Measurements from ENCODE around the gene HIC1. TPM values are rescaled to one million over a fixed set of nuclear protein-coding genes. Genes with fewer than 3 reads are reported as not detected.
A peak's percentile ranks its signal among the peaks of the same experiment; 100 is the strongest.

HIC1 gene
- total and polyA plus RNA-seq, 2 donors: 19.2 to 31.4 TPM

GRCh38 chr17:2090804-2091534, 36.1 kb downstream of the HIC1 start:
- no peak overlapping the region for H3K4me3 ChIP-seq (ENCODE audit: low read depth, low read length)
- H3K36me3 ChIP-seq (ENCODE audit: insufficient read depth): no peaks in the 10 kb centered on the region
- no peak for DNase-seq (ENCODE audit: extremely low spot score)
- no peaks in the 10 kb centered on the region for H3K4me1 ChIP-seq (ENCODE audit: insufficient read depth)
- peak overlapping the region; percentile 35 for H3K27ac ChIP-seq (ENCODE audit: low read depth)
- 18% methylated on average over 2 of the region's 2 CpGs for WGBS

- H3K36me3 ChIP-seq (ENCODE audit: insufficient read depth): no peaks in the 10 kb centered on the region
- no peak for DNase-seq (ENCODE audit: extremely low spot score)
- WGBS: 76% methylated on average over 4 of the region's 4 CpGs
- no peaks in the 10 kb centered on the region for H3K4me1 ChIP-seq (ENCODE audit: insufficient read depth)
- H3K27ac ChIP-seq (ENCODE audit: low read depth): no peak overlapping the region
- H3K4me3 ChIP-seq (ENCODE audit: low read depth, low read length): no peak overlapping the region
These were observed 37.4 kb downstream of the HIC1 start for GRCh38 chr17:2092253-2092652.

- no peak overlapping the region for H3K4me3 ChIP-seq (ENCODE audit: low read depth, low read length)
- H3K4me1 ChIP-seq (ENCODE audit: insufficient read depth): no peaks in the 10 kb centered on the region
- WGBS: 75% methylated on average over 5 of the region's 5 CpGs
- no peak for DNase-seq (ENCODE audit: extremely low spot score)
- no peak overlapping the region for H3K27ac ChIP-seq (ENCODE audit: low read depth)
- no peaks in the 10 kb centered on the region for H3K36me3 ChIP-seq (ENCODE audit: insufficient read depth)
These were observed 38.4 kb downstream of the HIC1 start for GRCh38 chr17:2093349-2093748.

GRCh38 chr17:2094891-2095535, 40.1 kb downstream of the HIC1 start:
- no peak overlapping the region for H3K27ac ChIP-seq (ENCODE audit: low read depth)
- no peak for DNase-seq (ENCODE audit: extremely low spot score)
- WGBS: 63% methylated on average over 12 of the region's 12 CpGs
- no peaks in the 10 kb centered on the region for H3K36me3 ChIP-seq (ENCODE audit: insufficient read depth)
- no peaks in the 10 kb centered on the region for H3K4me1 ChIP-seq (ENCODE audit: insufficient read depth)
- no peak overlapping the region for H3K4me3 ChIP-seq (ENCODE audit: low read depth, low read length)

- DNase-seq (ENCODE audit: extremely low spot score): no peak
- no peak overlapping the region for H3K27ac ChIP-seq (ENCODE audit: low read depth)
- no peaks in the 10 kb centered on the region for H3K36me3 ChIP-seq (ENCODE audit: insufficient read depth)
- H3K4me3 ChIP-seq (ENCODE audit: low read depth, low read length): no peak overlapping the region
- no peaks in the 10 kb centered on the region for H3K4me1 ChIP-seq (ENCODE audit: insufficient read depth)
- WGBS: 75% methylated on average over 10 of the region's 10 CpGs
These were observed 40.6 kb downstream of the HIC1 start for GRCh38 chr17:2095536-2095910.

- no peak overlapping the region for H3K4me3 ChIP-seq (ENCODE audit: low read depth, low read length)
- no peaks in the 10 kb centered on the region for H3K36me3 ChIP-seq (ENCODE audit: insufficient read depth)
- H3K27ac ChIP-seq (ENCODE audit: low read depth): peak overlapping the region; percentile 3
- 48% methylated on average over 15 of the region's 15 CpGs for WGBS
- DNase-seq (ENCODE audit: extremely low spot score): no peak
- no peaks in the 10 kb centered on the region for H3K4me1 ChIP-seq (ENCODE audit: insufficient read depth)
These were observed 46.8 kb downstream of the HIC1 start for GRCh38 chr17:2101448-2102257.

GRCh38 chr17:2102931-2103809, 48.3 kb downstream of the HIC1 start:
- no peak for DNase-seq (ENCODE audit: extremely low spot score)
- WGBS: 54% methylated on average over 9 of the region's 9 CpGs
- no peak overlapping the region for H3K27ac ChIP-seq (ENCODE audit: low read depth)

GRCh38 chr17:2105663-2106062, 50.8 kb downstream of the HIC1 start:
- WGBS: 93% methylated on average over 1 of the region's 1 CpG
- H3K4me1 ChIP-seq (ENCODE audit: insufficient read depth): no peaks in the 10 kb centered on the region

More at GRCh38 chr17:2102931-2103809, 48.3 kb downstream of the HIC1 start:
- Histone ChIP-seq H3K4me3 (ENCODE audit: low read depth, low read length) (no peak overlapping the region), H3K36me3 (ENCODE audit: insufficient read depth) (no peaks in the 10 kb centered on the region), H3K4me1 (ENCODE audit: insufficient read depth) (no peaks in the 10 kb centered on the region)

GRCh38 chr17:2106308-2106955, 51.5 kb downstream of the HIC1 start:
- H3K36me3 ChIP-seq (ENCODE audit: insufficient read depth): no peaks in the 10 kb centered on the region
- H3K4me1 ChIP-seq (ENCODE audit: insufficient read depth): no peaks in the 10 kb centered on the region
- no peak overlapping the region for H3K4me3 ChIP-seq (ENCODE audit: low read depth, low read length)
- 65% methylated on average over 11 of the region's 11 CpGs for WGBS
- no peak for DNase-seq (ENCODE audit: extremely low spot score)
- no peak overlapping the region for H3K27ac ChIP-seq (ENCODE audit: low read depth)

More at GRCh38 chr17:2105663-2106062, 50.8 kb downstream of the HIC1 start:
- Histone ChIP-seq H3K36me3 (ENCODE audit: insufficient read depth) (no peaks in the 10 kb centered on the region), H3K4me3 (ENCODE audit: low read depth, low read length) (no peak overlapping the region), H3K27ac (ENCODE audit: low read depth) (no peak overlapping the region)
- DNase-seq (ENCODE audit: extremely low spot score): no peak

- H3K4me3 ChIP-seq (ENCODE audit: low read depth, low read length): no peak overlapping the region
These were observed 52.1 kb downstream of the HIC1 start for GRCh38 chr17:2107050-2107449.

GRCh38 chr17:2107506-2107905, 52.6 kb downstream of the HIC1 start:
- Histone ChIP-seq H3K36me3 (ENCODE audit: insufficient read depth) (no peaks in the 10 kb centered on the region), H3K4me1 (ENCODE audit: insufficient read depth) (no peaks in the 10 kb centered on the region), H3K27ac (ENCODE audit: low read depth) (no peak overlapping the region), H3K4me3 (ENCODE audit: low read depth, low read length) (no peak overlapping the region)
- 47% methylated on average over 3 of the region's 3 CpGs for WGBS
- DNase-seq (ENCODE audit: extremely low spot score): no peak

More at GRCh38 chr17:2107050-2107449, 52.1 kb downstream of the HIC1 start:
- 82% methylated on average over 2 of the region's 2 CpGs for WGBS
- H3K36me3 ChIP-seq (ENCODE audit: insufficient read depth): no peaks in the 10 kb centered on the region
- DNase-seq (ENCODE audit: extremely low spot score): no peak
- H3K4me1 ChIP-seq (ENCODE audit: insufficient read depth): no peaks in the 10 kb centered on the region
- H3K27ac ChIP-seq (ENCODE audit: low read depth): no peak overlapping the region

- H3K27ac ChIP-seq (ENCODE audit: low read depth): no peak overlapping the region
- no peak for DNase-seq (ENCODE audit: extremely low spot score)
- WGBS: 67% methylated on average over 8 of the region's 8 CpGs
These were observed 53.3 kb downstream of the HIC1 start for GRCh38 chr17:2108170-2108569.

GRCh38 chr17:2110436-2110835, 55.5 kb downstream of the HIC1 start:
- DNase-seq (ENCODE audit: extremely low spot score): no peak
- no peak overlapping the region for H3K27ac ChIP-seq (ENCODE audit: low read depth)
- no peak overlapping the region for H3K4me3 ChIP-seq (ENCODE audit: low read depth, low read length)
- H3K36me3 ChIP-seq (ENCODE audit: insufficient read depth): no peaks in the 10 kb centered on the region
- 89% methylated on average over 6 of the region's 6 CpGs for WGBS
- no peaks in the 10 kb centered on the region for H3K4me1 ChIP-seq (ENCODE audit: insufficient read depth)

More at GRCh38 chr17:2108170-2108569, 53.3 kb downstream of the HIC1 start:
- no peaks in the 10 kb centered on the region for H3K36me3 ChIP-seq (ENCODE audit: insufficient read depth)
- no peak overlapping the region for H3K4me3 ChIP-seq (ENCODE audit: low read depth, low read length)
- no peaks in the 10 kb centered on the region for H3K4me1 ChIP-seq (ENCODE audit: insufficient read depth)

Data from urinary bladder (tissue), 4 donors.